ENCODE results near the gene PLB1.
"Not testable (repeated sequence)": the region's sequence is repeated elsewhere in the genome, so short reads cannot be mapped to it uniquely, and the experiment has no call there.

Gene PLB1

DNA sequence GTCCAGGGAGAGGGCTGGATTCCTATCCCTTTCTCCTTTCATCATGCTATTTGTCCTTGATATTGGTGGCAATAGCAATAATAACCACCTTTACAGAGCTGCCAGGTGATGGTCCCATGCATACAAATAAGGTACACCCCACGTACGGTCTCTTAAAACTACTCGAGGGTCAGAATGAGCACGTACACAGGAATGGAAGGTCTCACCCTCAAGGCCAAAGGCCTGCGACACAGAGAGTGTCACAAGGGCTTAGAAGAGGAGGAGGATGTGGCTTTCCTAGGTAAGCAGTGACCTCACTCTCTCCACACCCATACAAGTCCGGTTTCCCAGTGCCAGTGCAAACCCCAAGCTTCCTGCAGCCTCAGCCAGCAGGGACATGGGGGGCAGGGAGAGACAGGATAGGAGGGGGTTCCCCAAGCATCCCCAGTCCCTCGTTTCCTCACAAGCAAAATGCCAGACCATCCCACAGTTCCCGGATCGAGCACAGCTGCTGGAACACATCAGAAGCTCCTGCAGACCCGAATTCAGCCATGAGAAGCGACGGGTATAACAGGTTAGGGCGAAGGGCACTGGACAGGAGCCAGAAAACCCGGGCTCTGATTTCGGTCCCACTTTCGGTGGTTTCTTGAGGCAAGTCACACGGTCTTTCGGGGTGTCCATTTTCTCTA, 49.2 kb downstream of the PLB1 start:
- no peaks in the 10 kb centered on the region for H3K36me3 Mint-ChIP-seq
- H3K4me3 Mint-ChIP-seq: no peak overlapping the region
- DNase-seq (no peak), ATAC-seq (replicated peaks) (peak; percentile 23 to 25)
- no peak overlapping the region for H3K27ac Mint-ChIP-seq
- H3K27me3 Mint-ChIP-seq: peaks cover 9 to 12% of the 10 kb centered on the region in 2 donors
- H3K4me1 Mint-ChIP-seq: peaks cover 0 to 1% of the 10 kb centered on the region in 2 donors
- H3K9me3 Mint-ChIP-seq: no peaks in the 10 kb centered on the region

- no peaks in the 10 kb centered on the region for H3K9me3 Mint-ChIP-seq
- H3K36me3 Mint-ChIP-seq: no peaks in the 10 kb centered on the region
- no peak overlapping the region for H3K4me3 Mint-ChIP-seq
- peaks cover 0 to 1% of the 10 kb centered on the region in 2 donors for H3K4me1 Mint-ChIP-seq
- ATAC-seq (replicated peaks): no peak
- H3K27me3 Mint-ChIP-seq: peaks cover 9% of the 10 kb centered on the region in 2 donors
- DNase-seq: no peak
- no peak overlapping the region for H3K27ac Mint-ChIP-seq
Measured at GRCh38 chr2:28545590-28546200, 49.8 kb downstream of the PLB1 start.

DNA sequence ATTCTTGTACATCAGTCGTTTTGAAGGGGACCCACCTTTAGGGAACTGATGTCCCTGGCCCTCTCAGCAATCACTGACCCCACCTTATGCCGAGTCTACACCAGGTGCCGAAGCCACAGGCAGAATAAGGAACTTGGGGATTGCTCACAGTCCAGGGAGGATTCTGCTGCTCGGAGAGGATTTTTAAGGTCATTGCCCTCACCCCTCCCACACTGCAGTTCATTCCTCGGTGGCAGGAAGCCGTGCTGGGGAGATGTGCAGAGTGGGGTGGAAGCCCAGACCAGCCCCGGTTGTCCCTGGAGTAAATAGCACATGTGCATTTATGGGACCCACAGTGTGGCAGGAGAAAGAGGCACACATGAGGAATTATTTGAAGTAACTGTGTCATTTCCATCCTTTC, 50.4 kb downstream of the PLB1 start:
- Mint-ChIP-seq H3K4me3 (no peak overlapping the region), H3K9me3 (no peaks in the 10 kb centered on the region), H3K27me3 (peaks cover 9% of the 10 kb centered on the region in 2 donors), H3K36me3 (no peaks in the 10 kb centered on the region), H3K27ac (no peak overlapping the region), H3K4me1 (peaks cover 0 to 1% of the 10 kb centered on the region in 2 donors)
- no peak for ATAC-seq (replicated peaks)
- DNase-seq: no peak

DNA sequence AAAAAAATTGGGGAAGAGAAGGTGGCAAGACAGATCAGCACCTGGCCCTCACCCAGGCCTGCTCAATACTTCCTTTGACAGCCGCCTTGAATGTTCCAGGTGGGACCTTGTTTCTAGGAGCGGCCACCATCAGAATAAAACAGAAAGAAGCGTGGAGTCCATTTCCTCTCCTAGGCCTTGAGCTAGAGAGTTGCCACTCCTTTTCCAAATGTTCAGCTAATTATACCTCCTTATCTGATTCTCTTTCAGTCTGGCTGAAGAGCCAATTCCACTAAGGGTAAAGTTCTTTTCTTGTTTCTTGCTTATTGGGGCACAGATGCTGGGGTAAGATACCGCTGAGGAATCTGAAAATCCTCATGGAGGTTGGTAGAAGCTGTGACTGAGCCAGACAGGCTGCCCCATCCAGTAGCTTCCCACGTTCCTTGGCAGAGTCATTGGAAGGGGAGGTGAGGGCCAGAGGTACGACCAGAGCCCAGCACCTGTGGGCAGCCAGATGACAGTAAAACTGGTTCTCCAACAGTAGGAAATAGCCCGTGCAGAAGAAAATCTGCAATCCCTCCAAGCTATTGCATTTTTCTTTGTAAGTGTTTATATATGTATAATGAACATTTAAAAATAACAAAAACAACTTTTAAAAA, 51.5 kb downstream of the PLB1 start:
- no peaks in the 10 kb centered on the region for H3K36me3 Mint-ChIP-seq
- H3K4me1 Mint-ChIP-seq: peaks cover 0 to 3% of the 10 kb centered on the region in 2 donors
- ATAC-seq (replicated peaks): no peak
- peaks cover 9% of the 10 kb centered on the region in 2 donors for H3K27me3 Mint-ChIP-seq
- DNase-seq: no peak
- no peaks in the 10 kb centered on the region for H3K9me3 Mint-ChIP-seq
- no peak overlapping the region for H3K27ac Mint-ChIP-seq
- no peak overlapping the region for H3K4me3 Mint-ChIP-seq

GRCh38 chr2:28547906-28548600, 52.2 kb downstream of the PLB1 start:
- Mint-ChIP-seq H3K9me3 (no peaks in the 10 kb centered on the region), H3K27ac (no peak overlapping the region), H3K27me3 (peaks cover 5 to 9% of the 10 kb centered on the region in 2 donors), H3K4me3 (no peak overlapping the region), H3K4me1 (peaks cover 0 to 3% of the 10 kb centered on the region in 2 donors), H3K36me3 (no peaks in the 10 kb centered on the region)
- no peak for DNase-seq
- ATAC-seq (replicated peaks): no peak

DNA sequence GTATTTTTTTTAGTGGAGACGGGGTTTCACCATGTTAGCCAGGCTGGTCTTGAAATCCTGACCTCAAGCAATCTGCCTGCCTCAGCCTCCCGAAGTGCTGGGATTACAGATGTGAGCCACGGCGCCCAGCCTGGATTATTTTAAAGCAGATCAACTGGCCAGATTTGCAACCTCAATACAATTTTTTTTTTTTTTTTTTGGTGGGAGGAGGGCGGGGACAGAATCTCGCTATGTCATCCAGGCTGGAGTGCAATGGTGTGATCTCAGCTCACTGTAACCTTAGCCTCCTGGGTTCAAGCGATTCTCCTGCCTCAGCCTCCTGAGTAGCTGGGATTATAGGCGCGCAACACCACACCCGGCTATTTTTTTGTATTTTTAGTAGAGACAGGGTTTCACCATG, 54.5 kb downstream of the PLB1 start:
- H3K36me3 Mint-ChIP-seq; H3K27ac Mint-ChIP-seq; H3K9me3 Mint-ChIP-seq; H3K27me3 Mint-ChIP-seq; H3K4me3 Mint-ChIP-seq; DNase-seq; H3K4me1 Mint-ChIP-seq; ATAC-seq (replicated peaks): not testable (repeated sequence)

GRCh38 chr2:28552045-28552823, 56.4 kb downstream of the PLB1 start:
- DNase-seq (no peak), ATAC-seq (replicated peaks) (peak in 1 of 2 donors; percentile 27)
- Mint-ChIP-seq H3K27ac (no peak overlapping the region), H3K4me3 (no peak overlapping the region), H3K9me3 (no peaks in the 10 kb centered on the region), H3K4me1 (peaks cover 0 to 2% of the 10 kb centered on the region in 2 donors), H3K27me3 (no peaks in the 10 kb centered on the region), H3K36me3 (no peaks in the 10 kb centered on the region)

DNA sequence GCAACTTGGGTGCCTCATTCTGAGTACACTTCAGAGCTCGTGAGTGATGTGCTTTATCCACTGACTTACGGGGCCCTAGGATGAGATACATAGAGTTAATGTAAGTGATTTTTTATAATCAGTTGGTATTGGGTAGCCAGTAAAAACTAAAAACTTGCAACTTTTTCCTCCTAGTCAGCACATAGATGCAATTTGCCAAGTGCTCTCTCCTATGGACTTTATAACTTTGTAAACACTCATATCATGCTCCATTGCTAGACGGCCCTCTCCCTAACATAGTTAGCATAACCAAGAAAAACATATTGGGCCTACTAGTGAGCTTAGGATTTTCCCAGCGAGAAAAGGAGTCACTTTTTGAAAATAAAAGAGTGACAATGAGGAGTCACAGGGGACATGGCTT, 60.4 kb downstream of the PLB1 start:
- H3K4me3 Mint-ChIP-seq: no peak overlapping the region
- no peaks in the 10 kb centered on the region for H3K9me3 Mint-ChIP-seq
- peaks cover 0 to 2% of the 10 kb centered on the region in 2 donors for H3K4me1 Mint-ChIP-seq
- DNase-seq (no peak), ATAC-seq (replicated peaks) (no peak)
- H3K36me3 Mint-ChIP-seq: no peaks in the 10 kb centered on the region
- no peak overlapping the region for H3K27ac Mint-ChIP-seq
- peaks cover 0 to 5% of the 10 kb centered on the region in 2 donors for H3K27me3 Mint-ChIP-seq

DNA sequence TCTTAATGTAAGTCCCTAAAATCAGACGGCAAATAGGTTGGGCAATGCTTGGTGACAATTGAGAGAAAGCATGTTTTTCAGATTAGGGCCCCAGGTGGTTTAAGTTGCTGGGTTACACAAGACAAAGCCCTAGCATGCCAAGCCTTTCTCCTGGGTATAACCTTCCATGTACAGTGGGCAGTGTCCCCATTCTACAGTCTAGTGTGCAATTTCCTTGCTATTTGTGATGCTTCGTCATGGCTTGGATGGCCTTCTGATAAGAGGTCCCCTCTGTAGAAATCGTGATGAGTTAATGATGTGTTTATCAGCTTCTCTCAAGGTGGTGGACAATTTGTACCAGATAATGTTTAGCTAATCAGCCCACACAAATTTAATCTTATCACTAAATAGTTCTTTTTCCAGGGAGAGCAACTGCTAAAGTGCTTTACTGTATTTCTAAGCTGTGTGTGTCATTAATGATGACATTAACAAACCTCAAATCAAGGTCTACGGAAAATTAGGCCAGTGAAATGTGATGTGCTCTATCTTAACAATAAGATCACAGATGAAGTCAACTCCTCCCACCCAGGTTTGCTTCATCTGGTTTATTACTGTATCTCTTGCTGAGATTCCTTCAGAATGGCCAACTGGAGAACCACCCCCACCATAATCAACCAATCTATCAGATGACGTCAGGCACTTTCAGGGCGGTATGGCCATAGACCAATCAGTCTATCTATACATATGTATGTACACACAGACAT, 61.7 kb downstream of the PLB1 start:
- Mint-ChIP-seq H3K36me3 (no peaks in the 10 kb centered on the region), H3K27ac (no peak overlapping the region), H3K4me3 (no peak overlapping the region), H3K4me1 (no peaks in the 10 kb centered on the region), H3K9me3 (no peaks in the 10 kb centered on the region), H3K27me3 (peaks cover 2 to 5% of the 10 kb centered on the region in 2 donors)
- no peak for DNase-seq
- ATAC-seq (replicated peaks): no peak

DNA sequence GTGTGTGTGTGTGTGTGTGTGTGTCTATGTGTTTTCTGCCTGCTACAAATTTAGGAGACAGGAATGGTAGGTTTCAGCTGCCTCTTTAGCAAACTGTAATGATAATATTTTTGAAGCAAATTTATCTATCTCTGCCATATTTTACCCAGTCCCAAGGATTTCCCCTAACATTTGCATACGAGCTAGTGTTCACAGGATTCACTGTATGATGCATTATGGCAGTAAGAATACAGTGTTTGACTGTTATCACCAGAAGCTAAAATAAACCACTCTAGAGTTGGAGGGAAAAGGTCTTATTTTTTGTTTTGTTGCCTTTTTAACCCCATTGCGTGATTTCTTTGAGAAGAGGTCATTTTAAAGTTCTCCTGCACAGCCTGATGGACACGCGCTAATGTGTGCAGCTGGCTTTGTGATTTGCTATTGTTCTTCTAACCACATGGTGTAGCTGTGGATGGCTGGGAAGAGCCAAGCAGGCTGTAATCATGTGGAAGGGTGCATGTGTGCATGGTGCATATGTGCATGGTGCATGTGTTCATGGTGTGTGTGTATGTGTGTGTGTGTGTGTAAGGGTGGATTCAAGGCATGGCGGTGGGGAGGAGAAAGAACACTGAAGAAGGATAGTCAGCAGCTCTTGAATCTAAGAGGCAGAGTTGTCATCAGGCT, 62.4 kb downstream of the PLB1 start:
- Mint-ChIP-seq H3K27me3 (peaks cover 4 to 5% of the 10 kb centered on the region in 2 donors), H3K36me3 (no peaks in the 10 kb centered on the region), H3K4me3 (no peak overlapping the region), H3K4me1 (no peaks in the 10 kb centered on the region), H3K9me3 (no peaks in the 10 kb centered on the region), H3K27ac (no peak overlapping the region)
- DNase-seq: no peak
- ATAC-seq (replicated peaks): no peak

GRCh38 chr2:28558918-28559317, 63.1 kb downstream of the PLB1 start:
- H3K27ac Mint-ChIP-seq: no peak overlapping the region
- H3K9me3 Mint-ChIP-seq: no peaks in the 10 kb centered on the region
- no peaks in the 10 kb centered on the region for H3K4me1 Mint-ChIP-seq
- no peaks in the 10 kb centered on the region for H3K36me3 Mint-ChIP-seq
- no peak for DNase-seq
- peaks cover 4 to 5% of the 10 kb centered on the region in 2 donors for H3K27me3 Mint-ChIP-seq
- ATAC-seq (replicated peaks): no peak
- no peak overlapping the region for H3K4me3 Mint-ChIP-seq

DNA sequence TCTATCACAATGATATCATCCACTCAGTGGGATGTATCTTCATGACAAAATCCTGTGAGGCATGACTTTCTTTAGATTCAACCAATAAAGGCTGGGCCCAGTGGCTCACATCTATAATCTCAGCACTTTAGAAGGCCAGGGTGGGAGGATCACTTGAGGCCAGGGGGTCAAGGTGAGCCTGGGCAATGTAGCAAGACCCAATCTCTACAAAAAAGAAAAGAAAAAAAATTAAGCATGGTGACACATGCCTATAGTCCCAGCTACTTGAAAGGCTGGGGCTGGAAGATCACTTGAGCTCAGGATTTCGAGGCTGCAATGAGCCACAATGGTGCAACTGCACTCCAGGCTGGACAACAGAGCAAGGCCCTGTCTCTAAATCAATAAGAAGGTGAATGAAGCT, 68.0 kb downstream of the PLB1 start:
- no peaks in the 10 kb centered on the region for H3K36me3 Mint-ChIP-seq
- ATAC-seq (replicated peaks): no peak
- H3K27ac Mint-ChIP-seq: no peak overlapping the region
- H3K4me1 Mint-ChIP-seq: peaks cover 0 to 14% of the 10 kb centered on the region in 2 donors
- H3K27me3 Mint-ChIP-seq: peaks cover 4 to 9% of the 10 kb centered on the region in 2 donors
- no peak overlapping the region for H3K4me3 Mint-ChIP-seq
- no peak for DNase-seq
- H3K9me3 Mint-ChIP-seq: no peaks in the 10 kb centered on the region

GRCh38 chr2:28564346-28564745, 68.5 kb downstream of the PLB1 start:
- no peak overlapping the region for H3K4me3 Mint-ChIP-seq

More at GRCh38 chr2:28564346-28564745, 68.5 kb downstream of the PLB1 start:
- Mint-ChIP-seq H3K27me3 (peaks cover 6 to 14% of the 10 kb centered on the region in 2 donors), H3K36me3 (no peaks in the 10 kb centered on the region), H3K9me3 (no peaks in the 10 kb centered on the region), H3K4me1 (peaks cover 0 to 14% of the 10 kb centered on the region in 2 donors), H3K27ac (no peak overlapping the region)
- no peak for ATAC-seq (replicated peaks)
- no peak for DNase-seq

Data from stimulated activated naive B cell treated with anti-CD40 and anti-IgM and Interleukin-4, amounts not matched to agents 10 μg/mL and 1 μg/mL and 100 μg/mL, for 72 hours (primary cell).